Measurements from ENCODE around the gene FDCSP.
"Not testable (repeated sequence)": the region's sequence is repeated elsewhere in the genome, so short reads cannot be mapped to it uniquely, and the experiment has no call there.

Gene FDCSP

GRCh38 chr4:70203601-70204000 lies 22.3 kb upstream of the FDCSP start:
- TF ChIP-seq CTCF (IDR thresholded peaks at IDR 0.05) = no peak

- no peak for TF ChIP-seq CTCF (IDR thresholded peaks at IDR 0.05)
Observed at GRCh38 chr4:70236125-70236524, 10.2 kb downstream of the FDCSP start.

- TF ChIP-seq CTCF (IDR thresholded peaks at IDR 0.05) = no peak
Observed at GRCh38 chr4:70239131-70239883, 13.4 kb downstream of the FDCSP start.

GRCh38 chr4:70239884-70240591 lies 14.1 kb downstream of the FDCSP start:
- TF ChIP-seq CTCF (IDR thresholded peaks at IDR 0.05) = no peak

- TF ChIP-seq CTCF (IDR thresholded peaks at IDR 0.05) = not testable (repeated sequence)
Observed at GRCh38 chr4:70242297-70242696, 16.4 kb downstream of the FDCSP start, which contains the start of gene CSN3. Gene CSN3 (plus strand): TSS chr4:70242597. CDS start chr4:70244820, 2,223 bp downstream.

GRCh38 chr4:70243091-70243490 lies 17.2 kb downstream of the FDCSP start:
- TF ChIP-seq CTCF (IDR thresholded peaks at IDR 0.05) = no peak

- no peak for TF ChIP-seq CTCF (IDR thresholded peaks at IDR 0.05)
Observed at GRCh38 chr4:70251250-70251944, 25.5 kb downstream of the FDCSP start.
